ENCODE measurements around the gene MMP12.

DNA sequence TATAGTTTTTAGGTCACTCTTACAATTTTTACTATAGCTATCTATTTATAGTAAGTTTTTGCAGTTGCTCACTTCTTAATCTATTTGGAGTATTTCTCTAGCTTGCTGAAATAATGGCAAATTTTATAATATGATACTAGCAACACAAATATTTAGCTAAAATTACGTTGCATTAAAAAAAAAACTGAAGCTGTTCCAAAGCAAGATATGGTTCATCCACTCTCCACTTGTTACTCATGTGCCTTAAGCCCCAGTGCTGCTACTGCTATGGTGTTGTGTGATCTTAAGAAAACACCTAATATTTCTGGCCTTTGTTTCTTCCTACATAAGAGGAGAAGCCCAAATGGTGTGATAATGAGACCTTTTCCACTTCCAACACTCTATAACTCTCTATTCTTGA is 31.9 kb downstream of the MMP12 start:
- no peak for TF ChIP-seq POLR2A (IDR thresholded peaks at IDR 0.05)
- TF ChIP-seq, protein P1, sequence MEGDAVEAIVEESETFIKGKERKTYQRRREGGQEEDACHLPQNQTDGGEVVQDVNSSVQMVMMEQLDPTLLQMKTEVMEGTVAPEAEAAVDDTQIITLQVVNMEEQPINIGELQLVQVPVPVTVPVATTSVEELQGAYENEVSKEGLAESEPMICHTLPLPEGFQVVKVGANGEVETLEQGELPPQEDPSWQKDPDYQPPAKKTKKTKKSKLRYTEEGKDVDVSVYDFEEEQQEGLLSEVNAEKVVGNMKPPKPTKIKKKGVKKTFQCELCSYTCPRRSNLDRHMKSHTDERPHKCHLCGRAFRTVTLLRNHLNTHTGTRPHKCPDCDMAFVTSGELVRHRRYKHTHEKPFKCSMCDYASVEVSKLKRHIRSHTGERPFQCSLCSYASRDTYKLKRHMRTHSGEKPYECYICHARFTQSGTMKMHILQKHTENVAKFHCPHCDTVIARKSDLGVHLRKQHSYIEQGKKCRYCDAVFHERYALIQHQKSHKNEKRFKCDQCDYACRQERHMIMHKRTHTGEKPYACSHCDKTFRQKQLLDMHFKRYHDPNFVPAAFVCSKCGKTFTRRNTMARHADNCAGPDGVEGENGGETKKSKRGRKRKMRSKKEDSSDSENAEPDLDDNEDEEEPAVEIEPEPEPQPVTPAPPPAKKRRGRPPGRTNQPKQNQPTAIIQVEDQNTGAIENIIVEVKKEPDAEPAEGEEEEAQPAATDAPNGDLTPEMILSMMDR (IDR thresholded peaks at IDR 0.05), result no peak
